Hematopoietic multipotent progenitor cell treated with erythropoietin and hydrocortisone succinate and interleukin-3 and kit ligand, for 8 days (in vitro differentiated cells): ENCODE results near the gene ASPHD1.

Source experiments
- DNase-seq: peaks from one replicate; pipeline ENCODE4 v3.0.0-alpha.2; 2015

Gene ASPHD1

DNA sequence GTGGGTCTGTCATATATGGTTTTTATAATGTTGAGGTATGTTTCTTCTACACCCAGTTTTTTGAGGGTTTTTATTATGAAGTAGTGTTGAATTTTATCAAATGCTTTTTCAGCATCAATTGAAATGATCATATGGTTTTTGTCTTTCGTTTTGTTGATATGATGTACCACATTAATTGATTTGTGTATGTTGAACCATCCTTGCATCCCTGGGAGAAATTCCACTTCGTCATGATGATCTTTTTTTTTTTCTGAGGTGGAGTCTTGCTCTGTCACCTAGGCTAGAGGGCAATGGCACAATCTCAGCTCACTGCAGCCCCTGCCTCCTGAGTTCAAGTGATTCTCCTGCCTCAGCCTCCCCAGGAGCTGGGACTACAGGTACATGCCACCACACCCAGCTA, 47.6 kb downstream of the ASPHD1 start:
- no peak for DNase-seq

DNA sequence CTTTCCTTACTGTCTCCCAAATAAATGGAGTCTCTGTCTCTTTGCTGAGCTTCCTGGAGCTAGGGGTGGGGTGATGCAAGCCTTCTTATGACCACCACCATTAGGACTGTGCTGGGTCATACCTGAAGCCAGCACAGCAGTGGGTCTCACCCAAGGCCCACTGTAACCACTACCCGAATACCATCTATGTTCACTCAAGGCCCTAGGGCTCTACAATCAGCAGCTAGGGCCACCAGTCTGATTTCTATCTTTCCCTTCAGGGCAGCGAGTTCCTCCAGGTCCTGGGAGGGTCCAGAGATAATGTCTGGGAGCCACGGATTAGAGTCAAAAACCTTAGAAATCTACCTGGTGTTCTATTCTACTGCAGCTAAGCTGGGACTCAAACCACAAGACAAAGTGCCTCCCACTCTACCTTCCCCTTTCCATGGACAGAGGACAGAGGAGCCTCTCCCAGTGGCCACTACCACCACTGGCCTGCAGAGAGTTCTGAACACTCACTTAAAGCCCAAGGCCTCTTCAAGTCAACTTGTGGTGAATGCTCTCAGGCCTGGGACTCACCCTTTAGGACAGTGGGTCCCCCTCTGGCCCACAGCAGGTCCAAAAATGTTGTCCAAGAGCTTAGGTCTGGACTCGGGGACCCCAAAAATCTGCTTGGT, 50.6 kb downstream of the ASPHD1 start:
- DNase-seq = no peak

DNA sequence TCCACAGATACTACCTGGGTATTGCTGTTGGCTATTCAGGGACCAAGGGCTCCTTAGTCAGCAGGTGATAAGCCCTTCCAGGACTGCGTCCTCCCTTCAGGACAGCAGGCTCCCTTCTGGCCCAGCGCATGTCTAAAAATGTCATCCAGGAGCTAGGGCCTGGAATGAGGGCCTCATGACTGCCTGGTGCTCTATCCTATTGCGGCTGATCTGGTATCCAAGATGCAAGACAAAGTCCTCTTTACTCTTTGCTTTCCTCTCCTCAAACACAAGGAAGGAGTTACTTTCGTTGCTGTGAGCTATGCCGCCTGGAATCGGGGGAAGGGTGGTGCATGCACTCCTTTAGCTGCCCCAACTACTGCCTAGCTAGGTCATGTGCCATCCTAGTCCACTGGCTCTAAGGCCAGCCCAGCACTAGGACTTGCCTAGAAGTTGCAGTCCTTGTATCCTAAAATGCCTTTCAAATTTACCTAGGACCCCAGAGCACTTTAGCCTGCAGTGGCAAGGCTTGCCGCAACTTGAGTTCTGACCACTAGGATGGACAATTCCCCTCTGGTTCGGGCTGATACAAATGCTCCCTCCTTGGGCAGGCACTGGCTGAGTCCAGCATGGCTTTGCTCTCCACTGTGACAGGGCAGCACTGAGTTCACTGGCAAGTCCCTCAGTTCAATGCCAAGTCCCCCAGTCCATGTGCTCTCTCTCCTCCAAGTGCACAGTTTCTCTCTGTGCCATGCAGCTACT, 51.5 kb downstream of the ASPHD1 start:
- no peak for DNase-seq
